IMR-90 (cell line): Measurements from ENCODE around the gene AGAP1. TPM values are rescaled to one million over a fixed set of nuclear protein-coding genes. Genes with fewer than 3 reads are reported as not detected.

Source experiments
- ATAC-seq: fragments of 200-7000 bp; cut with Tn5 transposase; 2 replicates; pipeline ENCODE4 v1.9.1; 2020; ENCODE audit warnings: low read depth, mild to moderate bottlenecking, moderate library complexity
- BruUV-seq: library from RNA; stranded (reverse); fragments of 400-500 nt; replicated peaks from 2 replicates; lab custom pipeline; 2021; lab: Mats Ljungman, UMichigan
- CTCF ChIA-PET: fragments of 300-600 bp; formaldehyde crosslinking; extraction: SDS; loops from one replicate; lab custom pipeline; 2021; ENCODE audit warnings: antibody characterized with exemption; lab: Yijun Ruan, JAX
- POLR2A ChIA-PET: fragments of 300-600 bp; sonication (Branson Sonifier 250); formaldehyde crosslinking; loops from one replicate; lab custom pipeline; 2022; ENCODE audit warnings: antibody characterized with exemption; ENCODE audit not compliant: unreplicated experiment; lab: Charles Lee
- DNase-seq: peaks from one replicate; pipeline ENCODE4 v3.0.0; 2013
- H2AFZ ChIP-seq: replicated peaks from 2 replicates; pipeline ENCODE3; 2013; ENCODE audit warnings: low read length, mild to moderate bottlenecking; ENCODE audit not compliant: poor library complexity
- H2AK5ac ChIP-seq: 2 replicates; pipeline ENCODE4 v1.6.1; 2013; ENCODE audit warnings: low read depth, low read length, inconsistent platforms
- H2AK9ac ChIP-seq: replicated peaks from 2 replicates; pipeline ENCODE3; 2013; ENCODE audit warnings: mild to moderate bottlenecking, low read depth, low read length, moderate library complexity; ENCODE audit not compliant: poor library complexity
- H2BK120ac ChIP-seq: 2 replicates; pipeline ENCODE4 v1.6.1; 2013; ENCODE audit warnings: low read depth, low read length, inconsistent platforms
- H2BK15ac ChIP-seq: 3 replicates; pipeline ENCODE4 v1.6.1; 2013; ENCODE audit warnings: low read depth, low read length, inconsistent platforms
- H2BK20ac ChIP-seq: 2 replicates; pipeline ENCODE4 v1.6.1; 2013; ENCODE audit warnings: low read depth, mild to moderate bottlenecking, inconsistent platforms, low read length, moderate library complexity
- H2BK5ac ChIP-seq: 2 replicates; pipeline ENCODE4 v1.6.1; 2013; ENCODE audit warnings: mild to moderate bottlenecking, low read depth, low read length, inconsistent platforms; ENCODE audit not compliant: poor library complexity, severe bottlenecking
- H3K14ac ChIP-seq: replicated peaks from 2 replicates; pipeline ENCODE4 v1.6.1; 2013; ENCODE audit warnings: low read depth, low read length, inconsistent platforms
- H3K18ac ChIP-seq: 2 replicates; pipeline ENCODE4 v1.6.1; 2013; ENCODE audit warnings: low read depth, low read length, control low read depth
- H3K23ac ChIP-seq: 2 replicates; pipeline ENCODE4 v1.6.1; 2013; ENCODE audit warnings: low read depth, low read length, inconsistent platforms
- H3K27ac ChIP-seq: 2 replicates; pipeline ENCODE4 v1.5.1; 2013; ENCODE audit warnings: mild to moderate bottlenecking, control low read depth, low read length; ENCODE audit not compliant: insufficient read depth
- H3K27me3 ChIP-seq: 2 replicates; pipeline ENCODE4 v1.6.1; 2013; ENCODE audit warnings: low read length; ENCODE audit not compliant: control insufficient read depth, insufficient read depth
- H3K36me3 ChIP-seq: 2 replicates; pipeline ENCODE4 v1.6.1; 2013; ENCODE audit warnings: low read length, mixed read lengths; ENCODE audit not compliant: control insufficient read depth, insufficient read depth
- H3K4ac ChIP-seq: 2 replicates; pipeline ENCODE4 v1.6.1; 2013; ENCODE audit warnings: low read depth, low read length, inconsistent platforms
- H3K4me1 ChIP-seq: 2 replicates; pipeline ENCODE4 v1.6.1; 2013; ENCODE audit warnings: low read length, mixed read lengths; ENCODE audit not compliant: control insufficient read depth, insufficient read depth
- H3K4me2 ChIP-seq: 2 replicates; pipeline ENCODE4 v1.6.1; 2013; ENCODE audit warnings: low read depth, mild to moderate bottlenecking, control low read depth, low read length, moderate library complexity
- H3K4me3 ChIP-seq: 2 replicates; pipeline ENCODE4 v1.5.1; 2013; ENCODE audit warnings: low read depth, mild to moderate bottlenecking, control low read depth, low read length, moderate library complexity; ENCODE audit not compliant: insufficient read depth
- H3K56ac ChIP-seq: 2 replicates; pipeline ENCODE4 v1.6.1; 2013; ENCODE audit warnings: low read length, inconsistent platforms; ENCODE audit not compliant: insufficient read depth; ENCODE audit errors: extremely low read depth
- H3K79me1 ChIP-seq, 2 experiments: 2 replicates each; pipeline ENCODE4 v1.6.1; 2013; ENCODE audit warnings: low read length in 2 of 2, inconsistent platforms in 1 of 2, low read depth in 1 of 2
- H3K9ac ChIP-seq: 2 replicates; pipeline ENCODE4 v1.6.1; 2013; ENCODE audit warnings: low read depth, low read length, control low read depth
- H3K9me1 ChIP-seq: 2 replicates; pipeline ENCODE4 v1.6.1; 2013; ENCODE audit warnings: low read length, inconsistent platforms; ENCODE audit not compliant: insufficient read depth
- H3K9me3 ChIP-seq: 2 replicates; pipeline ENCODE4 v1.6.1; 2013; ENCODE audit warnings: low read length; ENCODE audit not compliant: control insufficient read depth, insufficient read depth
- H4K20me1 ChIP-seq: 2 replicates; pipeline ENCODE4 v1.6.1; 2013; ENCODE audit warnings: low read length, inconsistent platforms; ENCODE audit not compliant: insufficient read depth
- H4K5ac ChIP-seq: 2 replicates; pipeline ENCODE4 v1.6.1; 2013; ENCODE audit warnings: mild to moderate bottlenecking, low read depth, low read length, control low read depth
- H4K8ac ChIP-seq, 2 experiments: 2 replicates each; pipeline ENCODE4 v1.6.1; 2013; ENCODE audit warnings: low read depth in 2 of 2, low read length in 2 of 2, control low read depth in 1 of 2, inconsistent platforms in 1 of 2
- H4K91ac ChIP-seq: 2 replicates; pipeline ENCODE4 v1.6.1; 2013; ENCODE audit warnings: low read depth, low read length, inconsistent platforms; ENCODE audit not compliant: insufficient read depth
- CEBPB ChIP-seq: IDR thresholded peaks from 2 replicates; pipeline ENCODE4 v1.6.1; 2012; ENCODE audit warnings: low read depth, low read length, improper control_type of control experiment
- CHD1 ChIP-seq: IDR thresholded peaks from 2 replicates; pipeline ENCODE4 v1.6.1; 2012; ENCODE audit warnings: low read depth, low read length, improper control_type of control experiment
- FOS ChIP-seq: fragments of 150-350 bp; IDR thresholded peaks from 2 replicates; pipeline ENCODE4 v1.6.1; 2016; ENCODE audit warnings: low read depth, low read length
- MAZ ChIP-seq: IDR thresholded peaks from 2 replicates; pipeline ENCODE4 v1.6.1; 2012; ENCODE audit warnings: low read depth, mild to moderate bottlenecking, low read length, improper control_type of control experiment, moderate library complexity, borderline replicate concordance
- MXI1 ChIP-seq: IDR thresholded peaks from 2 replicates; pipeline ENCODE4 v1.6.1; 2012; ENCODE audit warnings: low read depth, mild to moderate bottlenecking, low read length, moderate library complexity, borderline replicate concordance
- NFE2L2 ChIP-seq: fragments of 150-350 bp; IDR thresholded peaks from 2 replicates; pipeline ENCODE4 v1.6.1; 2016; ENCODE audit warnings: low read depth, mild to moderate bottlenecking, low read length
- POLR2A ChIP-seq: IDR thresholded peaks from 2 replicates; pipeline ENCODE4 v1.6.1; 2012; ENCODE audit warnings: mild to moderate bottlenecking, low read depth, low read length
- RAD21 ChIP-seq: IDR thresholded peaks from 2 replicates; pipeline ENCODE4 v1.6.1; 2012; ENCODE audit warnings: low read length, improper control_type of control experiment
- RCOR1 ChIP-seq: IDR thresholded peaks from 2 replicates; pipeline ENCODE4 v1.6.1; 2012; ENCODE audit warnings: mild to moderate bottlenecking, low read length, improper control_type of control experiment; ENCODE audit not compliant: insufficient replicate concordance
- RFX5 ChIP-seq: IDR thresholded peaks from 2 replicates; pipeline ENCODE4 v1.8.0; 2012; ENCODE audit warnings: low read depth, mild to moderate bottlenecking, low read length, moderate library complexity
- WGBS, 2 experiments: methylation state at CpG; one replicate each; pipeline versions ENCODE4 v1.1.5 to v1.1.7; 2013; ENCODE audit warnings: missing lambda C conversion rate in 2 of 2; ENCODE audit not compliant: insufficient read length in 1 of 2; ENCODE audit errors: extremely low coverage in 2 of 2; 5-methylcytosine and 5-hydroxymethylcytosine counted together
- dilution Hi-C: fragments of 300-500 bp; cut with HindIII; formaldehyde crosslinking; loops from one replicate; pipeline ENCODE4 v1.14.3; 2018; ENCODE audit warnings: low sequenced_read_pairs; ENCODE audit not compliant: unreplicated experiment
- in situ Hi-C: fragments of 300-500 bp; cut with MboI; formaldehyde crosslinking; loops from 3 replicates; pipeline ENCODE4 v1.14.3; 2019; ENCODE audit warnings: low sequenced_read_pairs, inconsistent platforms, mixed read lengths
- intact Hi-C: fragments of 100-400 bp; cut with micrococcal nuclease; formaldehyde crosslinking; loops from 2 replicates; pipeline ENCODE4 v1.10.0; 2022
- polyA plus RNA-seq, 3 experiments: library from polyadenylated mRNA; depleted of rRNA; stranded (reverse); fragments of >200 nt; gene quantifications; 2 replicates each; pipeline ENCODE4 v1.2.3, GENCODE V29; 2012; ENCODE audit warnings: low replicate concordance in 1 of 3
- total RNA-seq: library from RNA; depleted of rRNA; stranded (reverse); fragments of >200 nt; gene quantifications from 2 replicates; pipeline ENCODE4 v1.2.3, GENCODE V29; 2012
- TF ChIP-seq, protein P1 (sequence below): fragments of 150-350 bp; IDR thresholded peaks from 2 replicates; pipeline ENCODE4 v1.6.1; 2017; ENCODE audit warnings: mild to moderate bottlenecking, antibody characterized with exemption, low read length, low read depth
- TF ChIP-seq, protein P2 (sequence below): fragments of 150-350 bp; IDR thresholded peaks from 2 replicates; pipeline ENCODE4 v1.6.1; 2016; ENCODE audit warnings: low read depth, mild to moderate bottlenecking, low read length, moderate library complexity, borderline replicate concordance
- TF ChIP-seq, protein P3 (sequence below): conservative IDR thresholded peaks from 2 replicates; pipeline ENCODE4 v1.5.1; 2012; ENCODE audit warnings: mild to moderate bottlenecking, low read depth, low read length, improper control_type of control experiment

Gene AGAP1
- total and polyA plus RNA-seq, 2 of the 4 experiments (the other 2 are of a cell fraction): 15.1 to 16.4 TPM

DNA sequence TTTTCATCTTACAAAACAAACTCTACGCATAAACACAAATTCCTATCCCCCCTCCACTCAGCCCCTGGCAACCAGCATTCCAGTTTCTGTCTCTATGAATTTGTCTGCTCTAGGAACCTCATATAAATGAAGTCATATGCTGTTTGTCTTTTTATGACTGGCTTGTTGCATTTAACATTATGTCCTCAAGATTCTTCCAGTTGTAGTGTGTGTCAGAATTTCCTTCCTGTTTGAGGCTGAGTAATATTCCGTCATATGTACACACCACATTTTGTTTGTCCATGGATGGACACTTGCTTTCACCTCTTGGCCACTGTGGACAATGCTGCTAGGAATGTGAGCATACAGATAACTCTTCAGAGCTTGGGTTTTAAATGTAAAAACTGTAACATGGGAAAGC lies 402.2 kb downstream of the AGAP1 start:
- H3K79me1 ChIP-seq: no peaks in the 10 kb centered on the region; a peak in 1 of 4 replicates
- H3K56ac ChIP-seq: no peak overlapping the region
- no peaks in the 10 kb centered on the region; the same call in 1 of the 2 replicates for H3K9me3 ChIP-seq
- dilution Hi-C loops: no loop called here
- H3K18ac ChIP-seq: no peak overlapping the region
- CTCF ChIA-PET: no interaction called here
- no peak overlapping the region for H3K9ac ChIP-seq
- TF ChIP-seq MAZ (no peak), RCOR1 (no peak), CEBPB (no peak), RFX5 (no peak), FOS (no peak), POLR2A (no peak), CHD1 (no peak), MXI1 (no peak), RAD21 (no peak), NFE2L2 (no peak)
- TF ChIP-seq, protein P1, sequence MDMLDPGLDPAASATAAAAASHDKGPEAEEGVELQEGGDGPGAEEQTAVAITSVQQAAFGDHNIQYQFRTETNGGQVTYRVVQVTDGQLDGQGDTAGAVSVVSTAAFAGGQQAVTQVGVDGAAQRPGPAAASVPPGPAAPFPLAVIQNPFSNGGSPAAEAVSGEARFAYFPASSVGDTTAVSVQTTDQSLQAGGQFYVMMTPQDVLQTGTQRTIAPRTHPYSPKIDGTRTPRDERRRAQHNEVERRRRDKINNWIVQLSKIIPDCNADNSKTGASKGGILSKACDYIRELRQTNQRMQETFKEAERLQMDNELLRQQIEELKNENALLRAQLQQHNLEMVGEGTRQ: no peak
- TF ChIP-seq, protein P2, sequence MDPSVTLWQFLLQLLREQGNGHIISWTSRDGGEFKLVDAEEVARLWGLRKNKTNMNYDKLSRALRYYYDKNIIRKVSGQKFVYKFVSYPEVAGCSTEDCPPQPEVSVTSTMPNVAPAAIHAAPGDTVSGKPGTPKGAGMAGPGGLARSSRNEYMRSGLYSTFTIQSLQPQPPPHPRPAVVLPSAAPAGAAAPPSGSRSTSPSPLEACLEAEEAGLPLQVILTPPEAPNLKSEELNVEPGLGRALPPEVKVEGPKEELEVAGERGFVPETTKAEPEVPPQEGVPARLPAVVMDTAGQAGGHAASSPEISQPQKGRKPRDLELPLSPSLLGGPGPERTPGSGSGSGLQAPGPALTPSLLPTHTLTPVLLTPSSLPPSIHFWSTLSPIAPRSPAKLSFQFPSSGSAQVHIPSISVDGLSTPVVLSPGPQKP: no peak
- TF ChIP-seq, protein P3, sequence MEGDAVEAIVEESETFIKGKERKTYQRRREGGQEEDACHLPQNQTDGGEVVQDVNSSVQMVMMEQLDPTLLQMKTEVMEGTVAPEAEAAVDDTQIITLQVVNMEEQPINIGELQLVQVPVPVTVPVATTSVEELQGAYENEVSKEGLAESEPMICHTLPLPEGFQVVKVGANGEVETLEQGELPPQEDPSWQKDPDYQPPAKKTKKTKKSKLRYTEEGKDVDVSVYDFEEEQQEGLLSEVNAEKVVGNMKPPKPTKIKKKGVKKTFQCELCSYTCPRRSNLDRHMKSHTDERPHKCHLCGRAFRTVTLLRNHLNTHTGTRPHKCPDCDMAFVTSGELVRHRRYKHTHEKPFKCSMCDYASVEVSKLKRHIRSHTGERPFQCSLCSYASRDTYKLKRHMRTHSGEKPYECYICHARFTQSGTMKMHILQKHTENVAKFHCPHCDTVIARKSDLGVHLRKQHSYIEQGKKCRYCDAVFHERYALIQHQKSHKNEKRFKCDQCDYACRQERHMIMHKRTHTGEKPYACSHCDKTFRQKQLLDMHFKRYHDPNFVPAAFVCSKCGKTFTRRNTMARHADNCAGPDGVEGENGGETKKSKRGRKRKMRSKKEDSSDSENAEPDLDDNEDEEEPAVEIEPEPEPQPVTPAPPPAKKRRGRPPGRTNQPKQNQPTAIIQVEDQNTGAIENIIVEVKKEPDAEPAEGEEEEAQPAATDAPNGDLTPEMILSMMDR: no peak
- in situ Hi-C loops: no loop called here
- H3K4me1 ChIP-seq: no peaks in the 10 kb centered on the region; the same call in 1 of the 2 replicates
- BruUV-seq: no TSS peak
- no peak overlapping the region for H2AFZ ChIP-seq
- no peak overlapping the region for H3K23ac ChIP-seq
- DNase-seq (no peak), ATAC-seq (no peak)
- WGBS, 2 experiments: no CpG with 5 or more reads among the region's 2 CpGs
- H3K4ac ChIP-seq: no peak overlapping the region
- intact Hi-C loops: no loop called here
- H3K36me3 ChIP-seq: peaks cover 6% of the 10 kb centered on the region; the same call in 1 of the 2 replicates
- H4K8ac ChIP-seq: no peak overlapping the region
- no peaks in the 10 kb centered on the region; the same call in 1 of the 2 replicates for H4K20me1 ChIP-seq
- H4K91ac ChIP-seq: no peak overlapping the region
- no peak overlapping the region for H3K14ac ChIP-seq
- no peak overlapping the region for H2BK20ac ChIP-seq
- POLR2A ChIA-PET: no interaction called here
- H2BK120ac ChIP-seq: no peak overlapping the region
- no peak overlapping the region for H3K27ac ChIP-seq
- H3K4me2 ChIP-seq: no peak overlapping the region
- no peak overlapping the region for H3K4me3 ChIP-seq
- H4K5ac ChIP-seq: no peak overlapping the region
- H3K27me3 ChIP-seq: no peaks in the 10 kb centered on the region
- peaks cover 7% of the 10 kb centered on the region for H3K9me1 ChIP-seq
- H2AK5ac ChIP-seq: no peak overlapping the region
- H2BK15ac ChIP-seq: no peak overlapping the region
- H2AK9ac ChIP-seq: no peak overlapping the region
- H2BK5ac ChIP-seq: no peak overlapping the region
